Endothelial cell of hepatic sinusoid (primary cell): ENCODE results near the gene SAP130.

Experiments used
- in situ Hi-C: cut with HindIII; loops from 2 replicates; pipeline ENCODE4 v1.10.0; 2017; ENCODE audit warnings: low sequenced_read_pairs

The SAP130 gene

DNA sequence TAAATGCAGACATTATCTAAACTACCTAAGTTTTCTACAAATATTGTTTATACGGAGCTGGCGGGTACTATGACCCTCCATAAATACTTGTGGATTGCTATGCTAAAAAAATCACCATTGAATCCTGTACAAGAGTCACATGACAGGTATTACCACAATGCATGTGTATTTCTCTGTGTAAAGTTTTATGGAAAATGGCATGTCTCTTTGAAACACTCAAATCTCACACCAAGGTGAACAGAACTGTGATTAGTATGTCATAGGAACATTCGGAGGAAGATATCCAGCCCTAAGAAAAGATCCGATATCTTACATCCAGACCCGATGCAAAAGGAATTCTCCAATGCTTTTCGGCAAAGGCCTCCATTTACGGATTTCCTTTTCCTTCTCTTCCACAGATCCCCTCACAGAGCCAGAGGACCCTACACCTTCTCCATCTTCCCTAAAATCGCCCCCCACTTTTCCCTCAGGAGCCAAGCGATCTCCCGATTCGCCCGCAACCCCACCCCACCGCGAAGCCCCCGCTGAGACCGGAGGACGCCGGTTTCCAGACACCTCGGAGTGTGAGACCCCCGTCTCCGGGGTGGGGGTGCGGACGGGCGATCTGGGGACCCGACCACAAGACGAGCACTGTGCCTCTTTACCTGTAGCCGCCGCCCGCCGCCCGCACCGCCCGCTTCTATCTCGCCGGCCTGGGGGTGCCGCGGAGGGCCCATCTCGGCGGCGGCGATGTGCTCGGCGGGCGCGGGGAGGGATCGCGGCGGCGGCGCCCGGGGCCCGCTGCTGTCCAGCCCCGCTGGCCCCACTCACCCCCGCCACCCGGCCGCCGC lies 1.2 kb downstream of the SAP130 start:
- in situ Hi-C loops, result no loop called here

GRCh38 chr2:128024816-128025215 lies 3.0 kb downstream of the SAP130 start:
- in situ Hi-C loops, result no loop called here

DNA sequence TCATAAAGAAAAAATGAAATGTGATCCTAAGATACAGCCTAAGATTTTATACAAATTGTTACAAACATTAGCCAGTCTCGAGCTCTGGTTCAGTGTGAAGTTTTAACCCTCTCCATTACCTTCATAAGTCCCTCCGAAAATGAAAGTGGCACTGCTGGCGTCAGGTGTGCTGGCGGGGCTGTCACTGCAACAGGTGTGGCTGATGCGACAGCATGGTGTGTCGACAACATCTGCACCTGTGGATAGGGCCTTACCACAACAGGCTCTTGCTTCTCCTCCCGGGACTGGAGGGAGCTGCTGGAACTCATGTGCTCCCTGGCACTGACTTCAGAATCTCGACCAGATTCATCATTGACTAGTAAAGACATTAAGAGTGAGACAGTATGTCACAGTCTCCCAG lies 10.3 kb downstream of the SAP130 start:
- in situ Hi-C loops, result no loop called here

GRCh38 chr2:128016620-128017019 lies 11.2 kb downstream of the SAP130 start:
- in situ Hi-C loops, result no loop called here

- in situ Hi-C loops, result no loop called here
Observed at GRCh38 chr2:128012698-128013097, 15.2 kb downstream of the SAP130 start.

DNA sequence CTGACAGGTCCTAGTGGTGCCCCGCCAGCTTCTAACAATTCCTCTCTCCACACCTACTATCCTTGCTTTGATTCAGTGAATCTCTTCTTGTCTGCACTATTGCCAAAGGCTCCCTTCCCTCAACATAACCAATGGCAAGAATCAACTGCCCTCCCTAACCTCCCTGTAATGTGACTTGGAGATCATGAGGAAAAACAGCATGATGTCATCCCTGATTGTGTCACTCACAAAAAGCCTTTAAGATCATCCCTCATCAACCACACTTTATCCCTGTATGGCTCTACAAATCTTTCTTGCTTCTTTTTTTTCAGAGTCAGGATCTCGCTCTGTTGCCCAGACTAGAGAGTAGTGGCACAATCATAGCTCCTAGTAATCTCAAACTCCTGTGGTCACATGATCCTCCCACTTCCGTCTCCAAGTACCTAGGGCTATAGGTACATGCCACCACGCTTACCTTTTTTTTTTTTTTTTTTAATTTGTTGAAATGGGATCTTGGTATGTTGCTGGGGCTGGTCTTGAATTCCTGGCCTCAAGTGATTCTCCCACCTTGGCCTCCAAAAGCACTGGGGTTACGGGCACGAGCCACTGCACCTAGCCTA lies 19.7 kb downstream of the SAP130 start:
- in situ Hi-C loops, result no loop called here

DNA sequence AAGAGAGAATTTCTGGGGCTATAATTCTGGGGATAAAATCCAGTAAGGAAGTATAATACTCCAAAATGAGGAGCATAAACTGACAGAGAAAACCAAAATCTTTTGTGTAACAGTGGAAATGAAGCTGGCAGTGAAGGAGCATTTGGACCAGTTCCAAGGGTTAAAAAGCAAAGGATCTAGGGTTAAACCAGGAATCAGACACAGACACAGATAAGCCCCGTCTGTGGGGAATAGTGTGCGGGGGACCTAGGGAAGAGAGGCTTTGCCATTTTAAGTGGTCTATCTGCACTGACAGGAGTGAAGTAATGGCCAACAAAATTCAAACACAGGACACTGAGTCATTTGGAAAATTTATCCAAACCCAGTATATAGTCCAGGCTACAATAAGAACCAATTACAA lies 23.4 kb downstream of the SAP130 start:
- in situ Hi-C loops, result no loop called here

- in situ Hi-C loops, result no loop called here
Observed at GRCh38 chr2:128003463-128003862, 24.4 kb downstream of the SAP130 start.

GRCh38 chr2:127996160-127996559 lies 31.7 kb downstream of the SAP130 start:
- in situ Hi-C loops, result no loop called here

GRCh38 chr2:127995725-127996124 lies 32.1 kb downstream of the SAP130 start:
- in situ Hi-C loops, result no loop called here

DNA sequence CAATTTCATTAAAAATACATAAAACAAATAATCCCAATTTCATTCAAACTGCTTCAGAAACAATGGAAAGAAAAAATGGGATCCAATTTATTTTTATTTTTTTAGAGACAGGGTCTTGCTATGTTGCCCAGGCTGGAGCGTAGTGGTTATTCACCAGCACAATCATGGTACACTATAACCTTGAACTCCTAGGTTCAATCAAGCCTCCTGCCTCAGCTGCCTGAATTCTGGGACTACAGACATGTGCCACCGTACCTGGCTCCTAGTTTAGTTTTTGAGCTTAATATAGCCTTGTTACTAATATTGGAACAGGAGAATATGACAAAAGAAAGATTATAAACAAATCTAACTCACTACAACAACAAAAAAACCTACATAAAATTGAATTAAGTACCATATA lies 34.2 kb downstream of the SAP130 start:
- in situ Hi-C loops, result no loop called here

- in situ Hi-C loops, result no loop called here
Observed at GRCh38 chr2:127991742-127992141, 36.1 kb downstream of the SAP130 start.

- in situ Hi-C loops, result no loop called here
Observed at GRCh38 chr2:127986548-127987079, 41.2 kb downstream of the SAP130 start.

DNA sequence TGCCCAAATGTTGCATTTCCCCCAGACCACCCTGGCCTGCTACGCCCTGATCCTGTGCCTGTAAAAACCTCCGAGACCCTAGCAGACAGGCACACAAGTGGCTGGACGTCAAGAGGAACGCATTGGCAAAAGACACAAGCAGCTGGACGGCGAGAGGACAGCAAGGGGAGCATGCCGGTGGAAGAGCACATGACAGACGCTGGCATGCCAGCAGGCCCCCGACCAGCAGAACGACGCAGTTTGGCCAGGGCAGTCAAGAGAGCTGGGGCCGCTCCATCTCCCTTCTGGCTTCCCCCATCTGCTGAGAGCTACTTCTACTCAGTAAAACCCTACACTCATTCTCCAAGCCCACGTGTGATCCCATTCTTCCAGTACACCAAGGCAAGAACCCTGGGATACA lies 42.1 kb downstream of the SAP130 start:
- in situ Hi-C loops, result no loop called here

GRCh38 chr2:127985026-127985734 lies 42.7 kb downstream of the SAP130 start:
- in situ Hi-C loops, result no loop called here

DNA sequence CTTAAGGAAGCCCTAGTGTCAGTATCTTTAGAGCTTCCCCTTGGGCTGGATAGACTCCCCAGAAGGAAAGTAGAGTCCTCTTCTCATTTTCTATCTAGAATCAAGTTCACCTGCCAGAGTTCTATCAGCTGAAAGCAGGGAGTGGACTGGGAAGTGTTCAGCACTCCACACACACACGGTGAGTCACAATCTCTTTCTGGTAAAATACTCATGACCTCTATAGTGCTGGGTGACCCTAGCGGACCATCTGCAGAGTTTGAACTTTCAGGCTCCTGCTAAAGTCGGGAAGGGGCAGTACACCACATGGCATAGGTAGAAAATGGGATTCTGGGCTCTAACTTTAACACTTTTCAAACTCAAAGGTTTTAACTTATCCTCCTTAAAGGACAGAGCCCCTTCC lies 43.3 kb downstream of the SAP130 start:
- in situ Hi-C loops, result no loop called here

DNA sequence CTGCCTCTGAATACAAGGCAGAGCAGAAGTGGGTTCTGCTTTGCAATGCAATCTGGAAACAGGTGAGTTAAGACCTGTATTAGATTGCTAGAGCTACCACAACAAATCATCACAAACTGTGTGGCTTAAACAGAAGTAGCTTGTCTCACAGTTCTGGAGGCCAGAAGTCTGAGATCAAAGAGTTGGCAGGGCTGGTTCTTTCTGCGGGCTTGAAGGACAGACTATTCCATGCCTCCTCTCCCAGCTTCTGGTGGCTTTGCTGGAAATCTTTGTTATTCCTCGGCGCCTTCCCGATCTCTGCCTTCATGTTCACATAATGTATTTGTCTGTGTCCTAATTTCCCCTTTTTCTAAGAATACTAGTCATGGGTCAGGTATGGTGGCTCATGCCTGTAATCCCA lies 58.4 kb downstream of the SAP130 start:
- in situ Hi-C loops, result no loop called here

GRCh38 chr2:127968610-127969339 lies 59.1 kb downstream of the SAP130 start:
- in situ Hi-C loops, result no loop called here

- in situ Hi-C loops, result no loop called here
Observed at GRCh38 chr2:127961729-127962128, 66.1 kb downstream of the SAP130 start.

- in situ Hi-C loops, result no loop called here
Observed at GRCh38 chr2:127957240-127957639, 70.6 kb downstream of the SAP130 start.

DNA sequence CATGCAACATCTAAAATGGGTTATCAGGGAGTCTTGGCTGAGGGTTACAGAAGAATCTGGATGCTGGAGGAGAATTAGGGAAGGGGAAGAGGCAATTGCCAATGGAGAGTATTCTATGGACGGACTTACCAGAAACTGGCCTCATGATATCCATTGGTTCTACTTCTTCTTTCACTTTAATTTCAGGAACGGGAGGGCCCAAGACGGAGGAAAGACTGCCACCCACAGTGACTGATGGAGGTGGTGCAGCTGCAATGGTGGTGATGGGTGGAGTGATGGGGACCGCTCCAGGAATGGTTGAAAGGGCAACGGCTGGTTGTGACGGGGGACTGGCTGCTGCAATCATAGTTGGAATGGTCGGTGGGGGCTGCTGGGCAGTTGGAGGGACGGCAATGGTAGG lies 73.0 kb downstream of the SAP130 start:
- in situ Hi-C loops, result no loop called here
